Nephron progenitor cell (in vitro differentiated cells): ENCODE results near the gene DSTN.

ENCODE experiments used
- DNase-seq: peaks from one replicate; pipeline ENCODE4 v3.0.0; 2021
- H3K27ac Mint-ChIP-seq: 2 replicates; pipeline ENCODE4 v1.8.0; 2021; ENCODE audit warnings: mild to moderate bottlenecking, moderate library complexity, mixed read lengths
- H3K27me3 Mint-ChIP-seq: 2 replicates; pipeline ENCODE4 v1.8.0; 2021; ENCODE audit warnings: mild to moderate bottlenecking, low read depth, mixed read lengths; ENCODE audit not compliant: poor library complexity
- H3K36me3 Mint-ChIP-seq: 2 replicates; pipeline ENCODE4 v1.8.0; 2021; ENCODE audit warnings: low read depth, mixed read lengths
- H3K4me1 Mint-ChIP-seq: 2 replicates; pipeline ENCODE4 v1.8.0; 2021; ENCODE audit warnings: mixed read lengths
- H3K4me3 Mint-ChIP-seq: 2 replicates; pipeline ENCODE4 v1.8.0; 2021; ENCODE audit warnings: mild to moderate bottlenecking, moderate library complexity, mixed read lengths
- H3K9me3 Mint-ChIP-seq: 2 replicates; pipeline ENCODE4 v1.8.0; 2021; ENCODE audit warnings: mild to moderate bottlenecking, moderate library complexity, mixed read lengths
- CTCF ChIP-seq: fragments of 200-600 bp; sonication (generic); IDR thresholded peaks from 2 replicates; pipeline ENCODE4 v1.5.0; 2021; ENCODE audit warnings: antibody characterized with exemption

Gene DSTN

DNA sequence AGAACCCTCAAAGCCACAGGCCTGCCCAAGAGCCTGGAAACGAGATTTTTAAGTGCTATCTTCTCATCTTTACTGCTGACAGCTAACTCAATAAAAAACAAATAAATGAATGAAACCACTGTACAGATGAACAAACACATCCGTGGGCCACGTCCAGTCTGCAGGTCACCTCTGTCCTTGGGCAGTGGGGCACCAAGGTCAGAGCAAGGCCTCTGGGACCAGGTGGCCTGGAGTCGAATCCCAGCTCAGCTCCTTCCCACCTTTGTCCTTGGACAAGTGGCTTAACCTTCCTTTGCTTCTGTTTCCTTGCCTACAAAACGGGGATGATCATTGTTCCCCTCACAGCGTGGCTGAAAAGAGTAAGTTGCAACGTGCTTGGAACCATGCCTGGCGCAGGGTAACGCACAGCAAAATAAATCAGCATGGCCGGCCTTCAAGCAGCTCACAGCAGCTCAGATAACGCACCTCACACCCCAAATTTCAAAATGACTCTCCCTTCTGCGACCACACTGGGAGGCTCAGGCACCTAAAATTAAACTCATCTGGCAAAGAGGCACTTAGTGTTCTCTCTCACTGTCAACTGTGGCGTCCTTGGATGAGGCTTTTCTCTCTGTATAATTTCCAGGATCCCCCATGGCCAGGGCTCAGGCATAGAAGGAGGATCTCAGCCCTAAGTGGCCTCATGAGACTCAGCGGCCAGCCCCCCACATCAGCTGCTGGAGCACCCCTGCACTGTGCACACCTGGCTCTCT, 76.5 kb downstream of the DSTN start:
- TF ChIP-seq CTCF = no peak
- no peaks in the 10 kb centered on the region for H3K36me3 Mint-ChIP-seq
- no peaks in the 10 kb centered on the region for H3K27me3 Mint-ChIP-seq
- H3K9me3 Mint-ChIP-seq = no peaks in the 10 kb centered on the region
- peak overlapping the region; percentile 81 for H3K27ac Mint-ChIP-seq
- no peak overlapping the region for H3K4me3 Mint-ChIP-seq
- DNase-seq = no peak
- peaks cover 88% of the 10 kb centered on the region for H3K4me1 Mint-ChIP-seq

DNA sequence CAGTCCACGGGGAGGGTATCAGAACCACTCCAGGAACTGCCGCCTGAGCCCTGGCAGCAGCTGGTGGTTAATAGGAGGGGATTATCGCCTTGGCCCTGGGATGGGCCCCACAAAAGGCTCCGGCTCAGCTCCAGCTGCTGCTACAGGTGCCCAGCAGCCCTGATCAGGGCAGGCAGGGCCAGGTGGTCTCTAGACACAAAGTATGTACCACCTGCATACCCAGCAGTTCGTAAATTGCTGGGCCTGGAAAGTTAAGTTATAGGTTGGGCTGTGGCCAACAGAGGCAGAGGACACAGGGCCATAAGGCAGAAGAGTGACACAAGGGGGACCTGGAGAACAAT, 77.1 kb downstream of the DSTN start:
- no peak for DNase-seq
- Mint-ChIP-seq H3K4me3 (no peak overlapping the region), H3K4me1 (peaks cover 88% of the 10 kb centered on the region), H3K27me3 (no peaks in the 10 kb centered on the region), H3K36me3 (no peaks in the 10 kb centered on the region), H3K9me3 (no peaks in the 10 kb centered on the region), H3K27ac (no peak overlapping the region)
- TF ChIP-seq CTCF = no peak

DNA sequence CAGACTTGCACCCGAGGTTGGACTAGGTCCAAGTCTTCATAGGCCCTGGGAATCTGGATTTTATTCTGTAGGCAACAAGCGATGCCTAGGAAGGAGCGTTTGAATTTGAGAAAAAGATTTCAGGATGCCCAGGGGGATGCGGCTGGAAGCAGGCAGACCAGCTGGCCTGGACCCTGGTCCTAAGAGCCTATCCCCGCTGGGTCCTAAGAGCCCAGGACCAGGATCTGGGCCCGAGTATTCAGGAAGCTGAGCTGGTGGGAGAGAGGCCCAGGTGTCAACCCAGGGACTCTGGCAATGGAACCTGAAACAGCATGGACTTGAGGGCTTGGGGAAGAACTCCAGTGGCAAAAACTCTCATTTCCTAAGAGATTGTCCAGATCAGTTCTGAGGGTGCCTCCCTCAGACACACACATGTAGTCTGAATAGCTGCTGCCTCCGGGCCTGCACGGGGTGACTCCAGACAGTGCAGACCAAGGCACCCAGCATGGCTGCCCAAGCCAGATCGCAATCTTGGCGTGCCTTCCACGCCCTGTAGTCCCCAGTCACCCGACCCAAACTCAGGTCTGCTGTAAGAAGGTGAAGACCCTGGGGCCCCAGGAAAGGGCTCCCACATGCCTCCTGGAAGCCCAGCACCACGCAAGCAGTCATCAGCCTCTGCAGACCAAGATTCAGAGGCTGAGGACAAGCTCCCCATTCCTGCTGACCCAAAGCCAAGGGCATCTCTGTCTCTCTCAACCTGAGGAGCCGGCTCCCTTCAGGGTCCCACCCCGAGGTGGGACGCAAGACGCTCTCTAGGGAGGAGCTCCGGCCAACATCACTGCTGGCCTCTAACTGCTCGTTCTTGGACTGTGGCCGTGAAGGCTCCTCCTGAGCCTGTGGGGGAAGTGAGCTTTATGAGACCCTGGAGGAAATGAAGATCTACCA, 77.8 kb downstream of the DSTN start:
- no peaks in the 10 kb centered on the region for H3K27me3 Mint-ChIP-seq

GRCh38 chr20:17648315-17648646, 78.4 kb downstream of the DSTN start:
- no peaks in the 10 kb centered on the region for H3K27me3 Mint-ChIP-seq
- no peak overlapping the region for H3K4me3 Mint-ChIP-seq
- no peaks in the 10 kb centered on the region for H3K9me3 Mint-ChIP-seq
- H3K27ac Mint-ChIP-seq = peak overlapping the region; percentile 69
- DNase-seq = no peak
- H3K36me3 Mint-ChIP-seq = no peaks in the 10 kb centered on the region
- peaks cover 86% of the 10 kb centered on the region for H3K4me1 Mint-ChIP-seq
- no peak for TF ChIP-seq CTCF

More for the DNA sequence above, 77.8 kb downstream of the DSTN start:
- Mint-ChIP-seq H3K27ac (peak overlapping the region; percentile 69), H3K36me3 (no peaks in the 10 kb centered on the region), H3K4me1 (peaks cover 92% of the 10 kb centered on the region), H3K4me3 (no peak overlapping the region), H3K9me3 (no peaks in the 10 kb centered on the region)
- no peak for TF ChIP-seq CTCF
- no peak for DNase-seq

GRCh38 chr20:17648791-17649730, 79.2 kb downstream of the DSTN start:
- peaks cover 78% of the 10 kb centered on the region for H3K4me1 Mint-ChIP-seq

More at GRCh38 chr20:17648791-17649730, 79.2 kb downstream of the DSTN start:
- TF ChIP-seq CTCF = peak; percentile 27
- Mint-ChIP-seq H3K4me3 (no peak overlapping the region), H3K27ac (no peak overlapping the region), H3K9me3 (no peaks in the 10 kb centered on the region), H3K27me3 (no peaks in the 10 kb centered on the region), H3K36me3 (peaks cover 2% of the 10 kb centered on the region)
- DNase-seq = no peak
